Osteocyte (in vitro differentiated cells): ENCODE results near the gene COL5A2. TPM values are rescaled to one million over a fixed set of nuclear protein-coding genes. Genes with fewer than 3 reads are reported as not detected.
A peak's percentile ranks its signal among the peaks of the same experiment; 100 is the strongest.

ENCODE experiments used
- DNase-seq: peaks from one replicate; pipeline ENCODE4 v3.0.0; 2021; ENCODE audit warnings: mixed read lengths; ENCODE audit not compliant: unreplicated experiment; ENCODE audit errors: extremely low spot score
- H3K27ac Mint-ChIP-seq: one replicate; pipeline ENCODE4 v1.8.0; 2021; ENCODE audit warnings: mild to moderate bottlenecking, mixed read lengths; ENCODE audit not compliant: unreplicated experiment
- H3K27me3 Mint-ChIP-seq: one replicate; pipeline ENCODE4 v1.8.0; 2021; ENCODE audit warnings: mixed read lengths; ENCODE audit not compliant: unreplicated experiment
- H3K36me3 Mint-ChIP-seq: one replicate; pipeline ENCODE4 v1.8.0; 2021; ENCODE audit warnings: mixed read lengths; ENCODE audit not compliant: unreplicated experiment
- H3K4me1 Mint-ChIP-seq: one replicate; pipeline ENCODE4 v1.8.0; 2021; ENCODE audit warnings: mixed read lengths; ENCODE audit not compliant: unreplicated experiment
- H3K4me3 Mint-ChIP-seq: one replicate; pipeline ENCODE4 v1.8.0; 2021; ENCODE audit warnings: mild to moderate bottlenecking, moderate library complexity, mixed read lengths; ENCODE audit not compliant: unreplicated experiment
- H3K9me3 Mint-ChIP-seq: one replicate; pipeline ENCODE4 v1.8.0; 2021; ENCODE audit warnings: mixed read lengths; ENCODE audit not compliant: unreplicated experiment
- total RNA-seq: library from RNA; stranded (reverse); gene quantifications from 2 replicates; pipeline ENCODE4 v1.2.1, GENCODE V29; 2021
- TF ChIP-seq, protein P1 (sequence below): fragments of 200-600 bp; sonication (generic); IDR thresholded peaks from 2 replicates; pipeline ENCODE4 v1.5.0; 2021; ENCODE audit warnings: antibody characterized with exemption, mild to moderate bottlenecking, moderate library complexity

The COL5A2 gene
- total RNA-seq, 1 donor from 2014 or later = 1,873 TPM

DNA sequence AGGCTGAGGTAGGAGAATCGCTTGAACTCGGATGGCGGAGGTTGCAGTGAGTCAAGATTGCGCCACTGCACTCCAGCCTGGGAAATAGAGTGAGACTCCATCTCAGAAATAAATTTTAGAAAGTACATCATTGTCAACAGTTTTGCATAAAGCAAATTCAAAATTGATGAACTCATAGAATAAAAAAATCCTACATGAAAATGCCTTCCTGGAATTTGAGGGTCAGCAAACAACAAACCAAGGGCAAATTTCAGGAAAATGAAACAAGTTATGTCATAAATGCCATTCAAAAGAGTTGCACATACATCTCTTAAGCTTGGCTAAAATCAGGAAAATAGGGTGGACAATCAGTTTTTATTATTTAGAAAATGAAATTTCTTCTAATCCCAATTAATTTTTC is 45.1 kb downstream of the COL5A2 start:
- TF ChIP-seq, protein P1, sequence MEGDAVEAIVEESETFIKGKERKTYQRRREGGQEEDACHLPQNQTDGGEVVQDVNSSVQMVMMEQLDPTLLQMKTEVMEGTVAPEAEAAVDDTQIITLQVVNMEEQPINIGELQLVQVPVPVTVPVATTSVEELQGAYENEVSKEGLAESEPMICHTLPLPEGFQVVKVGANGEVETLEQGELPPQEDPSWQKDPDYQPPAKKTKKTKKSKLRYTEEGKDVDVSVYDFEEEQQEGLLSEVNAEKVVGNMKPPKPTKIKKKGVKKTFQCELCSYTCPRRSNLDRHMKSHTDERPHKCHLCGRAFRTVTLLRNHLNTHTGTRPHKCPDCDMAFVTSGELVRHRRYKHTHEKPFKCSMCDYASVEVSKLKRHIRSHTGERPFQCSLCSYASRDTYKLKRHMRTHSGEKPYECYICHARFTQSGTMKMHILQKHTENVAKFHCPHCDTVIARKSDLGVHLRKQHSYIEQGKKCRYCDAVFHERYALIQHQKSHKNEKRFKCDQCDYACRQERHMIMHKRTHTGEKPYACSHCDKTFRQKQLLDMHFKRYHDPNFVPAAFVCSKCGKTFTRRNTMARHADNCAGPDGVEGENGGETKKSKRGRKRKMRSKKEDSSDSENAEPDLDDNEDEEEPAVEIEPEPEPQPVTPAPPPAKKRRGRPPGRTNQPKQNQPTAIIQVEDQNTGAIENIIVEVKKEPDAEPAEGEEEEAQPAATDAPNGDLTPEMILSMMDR = no peak
- Mint-ChIP-seq H3K27ac (peak overlapping the region; percentile 32), H3K36me3 (peaks cover 29% of the 10 kb centered on the region), H3K4me1 (peaks cover 80% of the 10 kb centered on the region), H3K9me3 (no peaks in the 10 kb centered on the region), H3K27me3 (no peaks in the 10 kb centered on the region), H3K4me3 (no peak overlapping the region)
- no peak for DNase-seq

DNA sequence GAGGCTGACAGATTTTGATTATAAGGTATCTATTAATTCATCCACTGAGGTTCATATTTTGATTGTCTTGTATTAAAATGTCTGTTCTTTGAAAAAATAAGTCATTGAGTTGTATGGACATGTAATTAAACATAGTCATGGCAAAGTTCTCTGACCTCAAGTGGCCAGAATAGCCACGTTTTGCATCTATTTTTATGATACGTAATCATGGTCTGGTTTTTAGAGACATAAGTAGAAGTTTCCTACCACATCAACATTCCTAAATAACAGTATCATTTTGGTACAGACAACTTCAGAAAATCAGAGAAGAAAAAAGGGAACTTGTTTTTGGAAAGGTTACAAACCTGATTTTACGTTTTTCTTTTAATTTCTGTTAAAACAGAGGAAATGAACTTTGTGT is 47.6 kb downstream of the COL5A2 start:
- DNase-seq = no peak
- H3K4me3 Mint-ChIP-seq = no peak overlapping the region
- H3K4me1 Mint-ChIP-seq = peaks cover 85% of the 10 kb centered on the region
- H3K9me3 Mint-ChIP-seq = no peaks in the 10 kb centered on the region
- peak overlapping the region; percentile 89 for H3K27ac Mint-ChIP-seq
- no peaks in the 10 kb centered on the region for H3K27me3 Mint-ChIP-seq
- TF ChIP-seq, protein P1 = no peak
- H3K36me3 Mint-ChIP-seq = peaks cover 25% of the 10 kb centered on the region

DNA sequence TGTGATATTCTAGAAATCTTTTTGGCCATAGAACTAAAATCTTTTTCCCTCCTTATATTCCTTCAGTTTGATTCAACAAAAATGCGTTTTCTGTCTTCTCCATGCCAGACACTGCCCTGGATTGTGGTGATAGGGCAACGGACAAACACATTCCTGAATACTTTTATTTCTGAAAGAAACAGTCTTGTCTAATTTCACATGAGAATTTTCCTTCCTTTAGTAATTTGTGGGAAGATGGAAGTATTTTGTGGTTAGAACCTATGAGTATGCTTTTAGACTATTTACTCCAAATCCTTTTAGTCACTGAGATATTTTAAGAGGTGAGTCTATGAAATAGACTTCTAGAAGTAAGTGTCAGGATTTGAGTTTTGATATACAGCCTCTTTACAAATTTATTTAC is 49.6 kb downstream of the COL5A2 start:
- Mint-ChIP-seq H3K4me1 (peaks cover 89% of the 10 kb centered on the region), H3K27ac (peak overlapping the region; percentile 89), H3K36me3 (peaks cover 37% of the 10 kb centered on the region), H3K27me3 (no peaks in the 10 kb centered on the region), H3K4me3 (peak overlapping the region; percentile 51), H3K9me3 (no peaks in the 10 kb centered on the region)
- TF ChIP-seq, protein P1 = no peak
- DNase-seq = no peak

DNA sequence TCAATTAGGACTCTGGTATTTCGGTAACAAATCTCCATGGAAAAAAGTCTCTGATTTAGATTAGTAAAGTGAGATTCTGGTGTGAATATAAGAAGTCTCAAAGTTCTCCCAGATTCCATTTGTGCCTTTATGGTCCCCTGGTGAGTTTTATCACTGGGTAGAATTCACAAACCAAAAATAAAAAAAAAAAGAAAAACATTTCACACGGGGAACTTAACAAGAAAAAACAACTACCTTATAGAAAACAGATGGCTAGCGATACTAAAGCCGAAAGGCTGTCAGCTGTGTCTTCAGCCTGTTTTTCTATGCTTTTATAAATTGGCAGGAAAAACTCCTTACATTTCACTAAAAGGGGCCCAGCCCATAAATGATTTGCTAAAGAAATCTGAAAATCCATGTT is 50.6 kb downstream of the COL5A2 start:
- no peak for DNase-seq
- H3K27ac Mint-ChIP-seq = peak overlapping the region; percentile 89
- peak overlapping the region; percentile 64 for H3K4me3 Mint-ChIP-seq

DNA sequence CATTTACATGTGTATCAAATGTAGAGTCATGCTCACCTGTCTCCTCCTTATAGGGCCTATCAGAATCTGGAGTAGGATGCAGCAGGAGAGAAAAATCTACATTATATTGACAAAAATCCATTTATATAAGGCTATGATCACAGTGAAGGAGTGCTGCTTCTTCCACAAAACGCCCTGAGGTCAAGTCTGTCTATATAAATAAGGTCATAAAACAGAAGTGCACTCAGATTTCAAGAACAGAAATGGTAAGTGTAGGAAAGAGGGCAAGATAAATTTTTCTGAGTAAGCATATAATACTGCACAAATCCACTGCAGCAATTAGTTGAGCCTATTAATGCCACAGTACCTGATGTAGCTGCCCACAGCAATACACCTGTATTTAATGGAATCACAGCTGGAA is 51.8 kb downstream of the COL5A2 start:
- TF ChIP-seq, protein P1 = no peak
- Mint-ChIP-seq H3K4me3 (peak overlapping the region; percentile 20), H3K36me3 (peaks cover 42% of the 10 kb centered on the region), H3K4me1 (peaks cover 89% of the 10 kb centered on the region), H3K9me3 (no peaks in the 10 kb centered on the region), H3K27ac (peak overlapping the region; percentile 89), H3K27me3 (no peaks in the 10 kb centered on the region)
- DNase-seq = no peak

More for the DNA sequence above, 50.6 kb downstream of the COL5A2 start:
- Mint-ChIP-seq H3K9me3 (no peaks in the 10 kb centered on the region), H3K4me1 (peaks cover 89% of the 10 kb centered on the region), H3K36me3 (peaks cover 42% of the 10 kb centered on the region), H3K27me3 (no peaks in the 10 kb centered on the region)
- TF ChIP-seq, protein P1 = no peak
